Body of pancreas (tissue), 4 donors: Measurements from ENCODE around the gene WDR1. TPM values are rescaled to one million over a fixed set of nuclear protein-coding genes. Genes with fewer than 3 reads are reported as not detected.

Source experiments
- ATAC-seq: fragments of 150-250 bp; one replicate; pipeline ENCODE4 v1.9.1; 2016
- DNase-seq, 4 donors: peaks; one replicate each; pipeline ENCODE4 v3.0.0-alpha.2; 2019
- H3K27ac ChIP-seq, 4 donors: fragments of 200-600 bp; sonication (generic); 1 replicate in 3 of 4; 2 replicates in 1 of 4; pipeline versions ENCODE4 v1.5.1 to v1.6.1; 2016 to 2019; ENCODE audit warnings: mild to moderate bottlenecking in 1 of 4, mixed read lengths in 1 of 4, moderate library complexity in 1 of 4
- H3K27me3 ChIP-seq, 2 donors: fragments of 200-600 bp; sonication (generic); one replicate each; pipeline ENCODE4 v1.6.0; 2016; ENCODE audit warnings: mild to moderate bottlenecking in 1 of 2
- H3K36me3 ChIP-seq, 2 donors: fragments of 200-600 bp; sonication (generic); replicated peaks in 1 of 2; 2 replicates each; pipeline ENCODE4 v1.5.1; 2016; ENCODE audit warnings: low read depth in 2 of 2; ENCODE audit not compliant: insufficient read depth in 1 of 2
- H3K4me1 ChIP-seq: fragments of 200-600 bp; sonication (generic); one replicate; pipeline ENCODE4 v1.6.0; 2016
- H3K4me3 ChIP-seq, 2 donors: fragments of 200-600 bp; sonication (generic); 1 replicate in 1 of 2; 2 replicates in 1 of 2; pipeline ENCODE4 v1.5.1; 2016 to 2019
- H3K9me3 ChIP-seq, 3 donors: fragments of 200-600 bp; sonication (generic); 1 replicate in 2 of 3; 2 replicates in 1 of 3; pipeline ENCODE4 v1.5.1; 2016
- CTCF ChIP-seq, 7 experiments: fragments of 450-650 bp in 4 of 7; fragments of 200-600 bp in 3 of 7; sonication (generic) in 3 of 7; IDR thresholded peaks; one replicate each; pipeline ENCODE4 v1.5.1; 2016 to 2019; ENCODE audit warnings: antibody characterized with exemption in 7 of 7
- POLR2A ChIP-seq, 3 donors: fragments of 450-650 bp; IDR thresholded peaks; one replicate each; pipeline ENCODE4 v1.6.1; 2016; ENCODE audit warnings: antibody characterized with exemption in 3 of 3, mild to moderate bottlenecking in 2 of 3
- WGBS, 2 donors: methylation state at CpG; one replicate each; pipeline ENCODE4 v1.1.5; 2017; 5-methylcytosine and 5-hydroxymethylcytosine counted together
- intact Hi-C: fragments of 100-400 bp; cut with DNase I; formaldehyde crosslinking; loops from one replicate; pipeline ENCODE4 v1.15.1; 2023
- total RNA-seq, 2 donors: library from RNA; depleted of rRNA; stranded (reverse); fragments of >200 nt; gene quantifications; one replicate each; pipeline ENCODE4 v1.1.0, GENCODE V29; 2016

WDR1 gene
- total RNA-seq, 2 donors from 2014 or later = 46.1 to 51.9 TPM

- no peak overlapping the region for H3K27ac ChIP-seq
- H3K9me3 ChIP-seq = no peaks in the 10 kb centered on the region
- H3K27me3 ChIP-seq = no peaks in the 10 kb centered on the region
- WGBS, 2 donors = 91 to 94% methylated on average over 6 of the region's 6 CpGs
- ATAC-seq (no peak), DNase-seq (no peak)
- H3K4me1 ChIP-seq = peaks cover 21% of the 10 kb centered on the region
- intact Hi-C loops = no loop called here
- H3K4me3 ChIP-seq = no peak overlapping the region
- no peaks in the 10 kb centered on the region for H3K36me3 ChIP-seq
- no peak for TF ChIP-seq CTCF (IDR thresholded peaks at IDR 0.05)
- TF ChIP-seq POLR2A (IDR thresholded peaks at IDR 0.05) = no peak
Measured at GRCh38 chr4:10161840-10162239, 45.2 kb upstream of the WDR1 start.

GRCh38 chr4:10161146-10161545, 44.5 kb upstream of the WDR1 start:
- intact Hi-C loops = no loop called here

GRCh38 chr4:10160281-10160856, 43.8 kb upstream of the WDR1 start:
- DNase-seq (no peak), ATAC-seq (no peak)
- intact Hi-C loops = no loop called here
- Histone ChIP-seq H3K9me3 (no peaks in the 10 kb centered on the region), H3K27ac (no peak overlapping the region), H3K27me3 (no peaks in the 10 kb centered on the region), H3K4me3 (no peak overlapping the region), H3K36me3 (no peaks in the 10 kb centered on the region), H3K4me1 (peaks cover 21% of the 10 kb centered on the region)
- WGBS, 2 donors = 54 to 70% methylated on average over 7 of the region's 7 CpGs
- TF ChIP-seq CTCF (IDR thresholded peaks at IDR 0.05) (peak in 3 of 7 experiments; percentile 5 to 32 (median 15)), POLR2A (IDR thresholded peaks at IDR 0.05) (no peak)

More at GRCh38 chr4:10161146-10161545, 44.5 kb upstream of the WDR1 start:
- 52 to 58% methylated on average over 2 to 3 of the region's 3 CpGs for WGBS, 2 donors
- Histone ChIP-seq H3K9me3 (no peaks in the 10 kb centered on the region), H3K4me1 (peaks cover 21% of the 10 kb centered on the region), H3K36me3 (no peaks in the 10 kb centered on the region), H3K4me3 (no peak overlapping the region), H3K27ac (no peak overlapping the region), H3K27me3 (no peaks in the 10 kb centered on the region)
- TF ChIP-seq CTCF (IDR thresholded peaks at IDR 0.05) (no peak), POLR2A (IDR thresholded peaks at IDR 0.05) (no peak)
- ATAC-seq (no peak), DNase-seq (no peak)

GRCh38 chr4:10159671-10160070, 43.1 kb upstream of the WDR1 start:
- Histone ChIP-seq H3K36me3 (no peaks in the 10 kb centered on the region), H3K4me3 (no peak overlapping the region), H3K27ac (no peak overlapping the region), H3K9me3 (no peaks in the 10 kb centered on the region), H3K4me1 (peaks cover 21% of the 10 kb centered on the region), H3K27me3 (no peaks in the 10 kb centered on the region)
- no peak for DNase-seq
- no peak for ATAC-seq
- TF ChIP-seq POLR2A (IDR thresholded peaks at IDR 0.05) (no peak), CTCF (IDR thresholded peaks at IDR 0.05) (no peak)
- intact Hi-C loops = loop anchor here (5.0 to 10.0 kb wide), 2 partner anchors 238 to 385 kb away; no protein-coding TSS in a partner anchor

- intact Hi-C loops = loop anchor here (5.0 to 10.0 kb wide), 2 partner anchors 239 to 386 kb away; no protein-coding TSS in a partner anchor
- no peak overlapping the region for H3K27ac ChIP-seq
Measured at GRCh38 chr4:10158333-10158942, 41.8 kb upstream of the WDR1 start.

More at GRCh38 chr4:10158333-10158942, 41.8 kb upstream of the WDR1 start:
- no peaks in the 10 kb centered on the region for H3K36me3 ChIP-seq
- H3K4me3 ChIP-seq = no peak overlapping the region
- H3K4me1 ChIP-seq = peaks cover 16% of the 10 kb centered on the region
- H3K9me3 ChIP-seq = no peaks in the 10 kb centered on the region
- no peaks in the 10 kb centered on the region for H3K27me3 ChIP-seq
- DNase-seq (peak in 2 of 4 donors; percentile 15 to 23), ATAC-seq (peak; percentile 10)
- TF ChIP-seq CTCF (IDR thresholded peaks at IDR 0.05) (no peak), POLR2A (IDR thresholded peaks at IDR 0.05) (no peak)
- 20 to 25% methylated on average over 9 of the region's 9 CpGs for WGBS, 2 donors
